ENCODE results near the gene MAGEB6. TPM values are rescaled to one million over a fixed set of nuclear protein-coding genes. Genes with fewer than 3 reads are reported as not detected.
"Not testable (repeated sequence)": the region's sequence is repeated elsewhere in the genome, so short reads cannot be mapped to it uniquely, and the experiment has no call there.

Gene MAGEB6, protein sequence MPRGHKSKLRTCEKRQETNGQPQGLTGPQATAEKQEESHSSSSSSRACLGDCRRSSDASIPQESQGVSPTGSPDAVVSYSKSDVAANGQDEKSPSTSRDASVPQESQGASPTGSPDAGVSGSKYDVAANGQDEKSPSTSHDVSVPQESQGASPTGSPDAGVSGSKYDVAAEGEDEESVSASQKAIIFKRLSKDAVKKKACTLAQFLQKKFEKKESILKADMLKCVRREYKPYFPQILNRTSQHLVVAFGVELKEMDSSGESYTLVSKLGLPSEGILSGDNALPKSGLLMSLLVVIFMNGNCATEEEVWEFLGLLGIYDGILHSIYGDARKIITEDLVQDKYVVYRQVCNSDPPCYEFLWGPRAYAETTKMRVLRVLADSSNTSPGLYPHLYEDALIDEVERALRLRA
- 0.23 and 0.43 TPM in 2 replicates for total RNA-seq (2014; rRNA removed; shearing (Covaris generic))
- 0.11 and 0.20 TPM in 2 replicates for polyA plus RNA-seq (2015; cell fraction: cytosol; rRNA removed)
- 0.14 TPM in 1 of 2 replicates, not detected in the other for polyA plus RNA-seq (2015; cell fraction: nucleus; rRNA removed)

DNA sequence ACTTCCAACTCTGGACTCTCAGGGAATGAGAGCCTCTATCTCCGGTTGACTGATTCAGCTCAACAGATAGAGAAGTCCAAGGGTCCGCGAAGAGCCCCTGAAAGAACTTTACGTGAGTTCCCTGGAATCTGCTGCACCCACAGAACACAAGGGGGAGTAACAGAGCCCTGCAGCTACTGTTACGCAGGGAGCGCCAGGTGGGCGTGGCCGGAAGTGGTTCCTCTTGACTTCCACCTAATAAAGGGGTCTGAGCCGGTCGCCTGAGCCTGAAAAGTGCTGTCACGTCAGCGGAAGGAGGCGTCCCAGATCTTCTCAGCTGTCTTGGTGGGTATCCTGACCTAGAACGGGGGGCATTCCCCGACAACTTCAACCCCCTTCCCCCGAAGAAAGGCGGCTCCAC is at the start of gene MAGEB6:
Gene MAGEB6, plus strand, starts transcription at position 237 of the 400 bp plus-strand sequence. CDS start 1,407 bp downstream, outside the sequence.
- DNase-seq (ENCODE audit: low read depth): no peak

DNA sequence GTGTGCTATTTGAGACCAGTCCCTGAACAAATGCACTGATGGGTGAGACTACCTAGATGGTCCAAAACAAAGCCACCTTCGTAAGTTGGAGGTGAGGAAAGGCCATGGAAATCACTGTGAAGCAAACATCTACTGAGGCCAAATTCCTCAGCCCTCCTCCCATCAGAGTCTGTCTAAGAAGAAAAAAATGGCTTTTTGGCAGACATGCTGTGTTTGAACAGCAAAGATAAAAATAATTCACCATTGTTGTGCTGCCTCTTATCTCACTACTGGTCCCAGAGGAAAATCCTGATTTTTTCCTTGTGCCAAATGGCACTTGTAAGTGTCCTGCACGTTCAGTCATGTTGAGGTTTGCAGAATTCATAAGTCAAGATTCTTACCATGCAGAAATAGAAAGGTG is 46.2 kb upstream of the MAGEB6 start:
- no peak for DNase-seq (ENCODE audit: low read depth)

DNA sequence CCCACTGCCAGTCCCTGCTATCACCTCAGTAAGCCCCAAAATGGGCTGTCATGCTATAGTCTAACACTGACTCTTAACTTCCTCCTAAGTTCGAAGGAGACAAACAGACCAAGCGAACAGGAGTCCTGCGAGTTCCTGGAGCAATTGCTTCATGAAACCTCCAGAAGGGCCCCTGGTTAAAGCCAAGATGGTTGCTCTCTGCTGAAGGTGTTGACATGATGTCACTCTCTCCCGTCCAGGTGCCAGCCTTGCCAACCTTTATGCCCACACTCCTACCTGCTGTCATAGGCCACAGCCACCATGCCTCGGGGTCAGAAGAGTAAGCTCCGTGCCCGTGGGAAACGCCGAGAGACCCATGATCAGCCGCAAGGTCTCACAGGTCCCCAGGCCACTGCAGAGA is 31.9 kb upstream of the MAGEB6 start, which contains the start of gene MAGEB6B:
Gene MAGEB6B, plus strand, starts transcription at position 301 of the 400 bp plus-strand sequence. Its CDS starts 0 bp downstream, at position 301.
- no peak for DNase-seq (ENCODE audit: low read depth)

DNA sequence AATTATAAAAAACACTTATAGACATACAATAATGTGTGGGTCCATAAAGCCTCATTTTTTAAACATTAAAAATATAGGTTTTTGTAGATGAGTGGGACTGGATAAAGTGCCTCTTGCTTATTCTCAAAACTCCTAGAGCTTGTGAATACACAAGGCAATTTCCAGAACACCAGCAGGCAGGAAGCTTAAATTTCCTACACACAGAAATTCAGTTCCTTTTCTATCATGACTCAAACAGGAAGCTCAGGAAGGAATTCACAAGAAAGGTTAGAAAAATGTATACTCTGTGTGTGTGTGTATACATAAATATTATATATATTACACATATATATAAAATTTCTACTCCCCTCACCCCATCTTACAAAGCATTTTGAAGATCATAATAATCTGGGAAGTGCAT is 11.3 kb downstream of the MAGEB6 start:
- DNase-seq (ENCODE audit: low read depth): no peak

- not testable (repeated sequence) for DNase-seq (ENCODE audit: low read depth)
Measured at GRCh38 chrX:26204717-26205116, 12.5 kb downstream of the MAGEB6 start.

- DNase-seq (ENCODE audit: low read depth): no peak
Measured at GRCh38 chrX:26208012-26208411, 15.8 kb downstream of the MAGEB6 start.

- no peak for DNase-seq (ENCODE audit: low read depth)
Measured at GRCh38 chrX:26215869-26216268, 23.6 kb downstream of the MAGEB6 start, which contains the start of gene MAGEB5. TSS of gene MAGEB5 (plus strand) at chrX:26216169. CDS start at chrX:26217302, 1,133 bp downstream.

GRCh38 chrX:26219351-26219750 is 27.1 kb downstream of the MAGEB6 start:
- no peak for DNase-seq (ENCODE audit: low read depth)

- no peak for DNase-seq (ENCODE audit: low read depth)
Measured at GRCh38 chrX:26234177-26234576, 41.9 kb downstream of the MAGEB6 start.

Other genes starting within 250 kb of the MAGEB6 start
- gene MAGEB18, start 54.1 kb upstream of the MAGEB6 start, total RNA-seq (2014; rRNA removed; shearing (Covaris generic)): 0.10 TPM in 1 of 2 replicates, not detected in the other
- not detected in 2 replicates for gene MAGEB6B, start 31.8 kb upstream of the MAGEB6 start, total RNA-seq (2014; rRNA removed; shearing (Covaris generic))
- not detected in 2 replicates for gene MAGEB5, start 23.7 kb downstream of the MAGEB6 start, total RNA-seq (2014; rRNA removed; shearing (Covaris generic))

All from HT1080 (cell line).